Medulla oblongata (tissue), 1 donor: Measurements from ENCODE around the gene HILPDA.
"Not testable (repeated sequence)": the region's sequence is repeated elsewhere in the genome, so short reads cannot be mapped to it uniquely, and the experiment has no call there.

Experiments
- DNase-seq: peaks from one replicate; pipeline ENCODE4 v3.0.0-alpha.2; 2015; ENCODE audit errors: extremely low spot score

Gene HILPDA

DNA sequence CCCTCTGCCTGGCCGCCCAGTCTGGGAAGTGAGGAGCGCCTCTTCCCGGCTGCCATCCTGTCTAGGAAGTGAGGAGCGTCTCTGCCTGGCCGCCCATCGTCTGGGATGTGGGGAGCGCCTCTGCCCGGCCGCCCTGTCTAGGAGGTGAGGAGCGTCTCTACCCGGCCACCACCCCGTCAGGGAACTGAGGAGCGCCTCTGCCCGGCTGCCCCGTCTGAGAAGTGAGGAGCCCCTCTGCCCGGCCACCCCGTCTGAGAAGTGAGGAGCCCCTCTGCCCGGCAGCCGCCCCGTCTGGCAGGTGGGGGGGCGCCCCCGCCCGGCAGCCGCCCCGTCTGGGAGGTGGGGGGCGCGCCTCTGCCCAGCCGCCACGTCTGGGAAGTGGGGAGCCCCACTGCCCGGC is 7.7 kb downstream of the HILPDA start:
- not testable (repeated sequence) for DNase-seq

- not testable (repeated sequence) for DNase-seq
Measured at GRCh38 chr7:128463933-128464332, 8.3 kb downstream of the HILPDA start.

- DNase-seq, result not testable (repeated sequence)
Measured at GRCh38 chr7:128466871-128467270, 11.2 kb downstream of the HILPDA start.

DNA sequence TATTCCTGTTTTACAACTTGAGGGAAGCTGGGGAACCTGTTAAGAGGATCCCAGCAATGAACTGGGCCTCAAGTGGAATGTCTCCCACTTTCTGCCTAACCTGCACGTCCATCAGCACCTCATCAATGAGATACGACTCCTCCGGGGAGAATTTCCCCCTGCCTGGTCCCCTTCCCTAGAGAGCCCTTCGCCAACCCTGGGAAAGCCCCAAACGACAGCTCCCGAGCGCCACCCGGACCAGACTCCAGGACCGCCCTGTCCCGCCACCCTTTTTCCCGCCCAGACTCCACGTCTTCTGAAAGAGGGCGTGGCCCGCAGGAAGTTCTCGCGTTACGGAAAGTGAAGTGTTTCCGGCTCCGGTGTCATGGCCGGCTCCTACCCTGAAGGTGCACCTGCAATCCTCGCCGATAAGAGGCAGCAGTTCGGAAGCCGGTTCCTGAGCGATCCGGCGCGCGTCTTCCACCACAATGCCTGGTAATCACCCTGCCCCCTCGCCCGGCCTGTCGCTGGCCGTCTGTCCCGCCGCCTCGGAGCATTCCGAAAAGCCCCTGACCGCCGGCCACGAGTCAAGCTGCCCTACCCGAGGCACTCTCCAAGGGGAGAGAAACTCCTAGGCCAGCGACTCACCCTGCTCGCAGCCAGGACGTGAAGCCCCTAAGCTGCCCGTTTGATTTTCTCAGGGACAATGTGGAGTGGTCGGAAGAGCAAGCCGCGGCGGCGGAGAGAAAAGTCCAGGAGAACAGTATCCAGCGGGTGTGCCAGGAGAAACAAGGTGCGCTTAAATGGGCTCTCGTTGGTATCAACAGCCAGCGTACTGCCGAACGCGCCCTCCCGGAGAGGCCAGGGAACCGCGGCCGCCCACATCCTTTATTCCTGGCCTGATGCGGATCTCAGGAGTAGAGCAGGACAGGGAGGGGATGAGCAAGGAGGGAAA is 21.0 kb downstream of the HILPDA start, which contains the start of gene METTL2B:
Gene METTL2B (plus strand): TSS at position 347 of the 934 bp plus-strand sequence. CDS start 18 bp downstream, at position 365.
- peak; percentile 93 for DNase-seq

- not testable (repeated sequence) for DNase-seq
Measured at GRCh38 chr7:128477336-128477690, 21.6 kb downstream of the HILPDA start.

- not testable (repeated sequence) for DNase-seq
Measured at GRCh38 chr7:128479082-128479481, 23.4 kb downstream of the HILPDA start.

- DNase-seq, result not testable (repeated sequence)
Measured at GRCh38 chr7:128488134-128488533, 32.5 kb downstream of the HILPDA start.

- DNase-seq, result no peak
Measured at GRCh38 chr7:128497405-128497804, 41.7 kb downstream of the HILPDA start.

GRCh38 chr7:128505416-128505815 is 49.7 kb downstream of the HILPDA start:
- not testable (repeated sequence) for DNase-seq

GRCh38 chr7:128506819-128507218 is 51.1 kb downstream of the HILPDA start:
- DNase-seq, result not testable (repeated sequence)

DNA sequence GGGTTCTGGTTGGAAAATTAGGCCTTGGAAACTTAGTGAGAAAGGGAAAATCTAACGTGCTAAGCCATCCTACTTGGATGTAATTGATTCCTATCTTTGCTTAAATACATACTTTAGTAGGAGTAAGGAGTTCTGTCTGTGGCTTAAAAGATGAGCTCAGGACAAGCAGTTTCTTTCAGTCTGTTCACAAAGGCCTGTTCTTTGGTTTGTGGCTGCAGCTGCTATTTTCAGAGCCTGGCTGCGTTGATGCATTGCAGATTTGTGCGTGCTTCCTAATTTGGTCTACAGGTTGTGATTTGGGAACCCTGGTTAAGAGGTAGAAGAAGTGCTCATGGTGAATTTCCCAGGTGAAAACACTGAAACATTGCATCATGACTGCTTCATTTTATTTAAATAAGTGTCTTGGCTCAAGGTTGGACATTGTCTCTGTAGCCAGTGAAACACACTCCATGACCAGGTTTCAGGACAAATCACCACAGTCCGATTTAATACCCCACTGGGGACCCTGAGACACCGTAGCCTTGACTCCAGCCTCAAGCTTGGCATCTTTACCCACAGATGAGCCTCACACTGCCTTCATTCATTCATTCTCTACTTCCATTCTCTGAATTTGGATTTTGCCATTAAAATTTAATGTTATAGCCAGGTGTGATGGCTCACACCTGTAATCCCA is 51.8 kb downstream of the HILPDA start:
- peak; percentile 38 for DNase-seq
